ENCODE results near the gene HDAC4. TPM values are rescaled to one million over a fixed set of nuclear protein-coding genes. Genes with fewer than 3 reads are reported as not detected.
"Not testable (repeated sequence)": the region's sequence is repeated elsewhere in the genome, so short reads cannot be mapped to it uniquely, and the experiment has no call there.

HDAC4 gene
- total and polyA plus RNA-seq, 10 of the 15 experiments (the other 5 are each of a cell fraction or from before 2014, with no cell fraction given) = 0.22 to 15.7 (median 4.8) TPM

DNA sequence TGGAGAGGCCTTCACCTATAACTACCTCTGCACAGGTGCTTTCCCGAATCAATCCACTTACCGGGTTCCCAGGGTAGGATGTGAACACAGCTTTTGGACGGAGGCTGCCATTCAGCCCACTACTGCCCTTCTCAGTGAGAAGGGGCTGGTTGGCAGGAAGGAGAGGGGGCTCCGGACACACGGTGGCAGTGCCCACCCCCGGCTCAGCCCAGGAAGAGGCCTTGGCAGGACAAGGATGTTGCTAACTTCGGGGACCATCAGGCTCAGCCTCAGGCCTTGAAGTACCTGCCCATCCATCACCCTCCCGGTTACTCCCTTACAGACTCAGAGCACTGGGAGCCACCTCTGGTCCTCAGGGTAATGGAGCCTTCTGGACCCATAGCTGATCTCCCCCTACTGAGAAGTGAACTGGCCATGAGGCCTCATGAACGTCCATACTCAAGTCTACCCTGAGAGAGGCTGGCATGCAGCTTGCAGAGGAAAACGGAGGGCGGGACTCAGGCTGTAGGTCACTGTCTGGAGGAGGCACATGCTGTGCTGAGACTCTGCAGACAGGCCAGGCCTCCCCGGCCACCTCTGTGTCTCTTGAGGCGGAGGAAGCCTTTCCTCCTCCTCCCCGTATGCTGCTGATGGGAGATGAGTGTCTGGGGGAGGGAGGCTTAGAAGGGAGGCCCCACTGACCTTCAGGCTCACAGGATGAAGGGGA lies 361.9 kb downstream of the HDAC4 start:
- intact Hi-C loops (cut with micrococcal nuclease; ENCODE audit: unreplicated experiment) (loop anchor here (5.0 to 10.0 kb wide), 4 partner anchors 358 to 1106 kb away; partner anchors contain the start of gene OTOS), in situ Hi-C loops (cut with MboI) (loop anchor here (5.0 to 10.0 kb wide), 3 partner anchors 846 to 1106 kb away; partner anchors contain the start of gene OTOS)
- Histone ChIP-seq H3K27me3 (replicated peaks in 1 of 2; ENCODE audit: control insufficient read depth in 2 of 2, insufficient read depth in 2 of 2, low read length in 1 of 2) (no peaks in the 10 kb centered on the region), H3K9ac (ENCODE audit: control insufficient read depth, insufficient read depth, low read length) (no peak overlapping the region), H3K27ac (ENCODE audit: control insufficient read depth, insufficient read depth) (no peak overlapping the region), H3K9me3 (replicated peaks; ENCODE audit: control insufficient read depth, insufficient read depth, low read length) (no peaks in the 10 kb centered on the region), H3K4me3 (no peak overlapping the region), H2AFZ (ENCODE audit: control insufficient read depth, low read depth, low read length) (no peak overlapping the region), H3K79me2 (ENCODE audit: control insufficient read depth, insufficient read depth, low read length) (no peaks in the 10 kb centered on the region), H4K20me1 (ENCODE audit: control insufficient read depth, insufficient read depth) (no peaks in the 10 kb centered on the region), H3K36me3 (ENCODE audit: control insufficient read depth in 2 of 2, insufficient read depth in 2 of 2, low read length in 1 of 2) (no peaks in the 10 kb centered on the region), H3K4me2 (ENCODE audit: control insufficient read depth, insufficient read depth) (no peak overlapping the region), H3K4me1 (ENCODE audit: control insufficient read depth, insufficient read depth, low read length) (no peaks in the 10 kb centered on the region)
- RAD21 ChIA-PET (ENCODE audit: unreplicated experiment) = no interaction called here
- 35% methylated on average over 14 of the region's 14 CpGs for WGBS (ENCODE audit: insufficient coverage, insufficient replicate concordance, low lambda C conversion rate, missing lambda C conversion rate)
- TF ChIP-seq JUND (IDR thresholded peaks at IDR 0.05; ENCODE audit: low read depth, low read length) (no peak), JUNB (IDR thresholded peaks at IDR 0.05) (no peak), TBL1XR1 (IDR thresholded peaks at IDR 0.05; ENCODE audit: low read depth, low read length) (no peak), CHD4 (IDR thresholded peaks at IDR 0.05) (no peak), NBN (IDR thresholded peaks at IDR 0.05) (no peak)
- BruUV-seq (replicated peaks) = no TSS peak
- CTCF ChIA-PET = no interaction called here
- FAIRE-seq (no peak), DNase-seq (ENCODE audit: low read depth, low spot score) (no peak), ATAC-seq (no peak)
- SMC1A ChIA-PET (ENCODE audit: uncharacterized antibody, unreplicated experiment) = no interaction called here
- POLR2A ChIA-PET = no interaction called here

- H3K79me2 ChIP-seq (ENCODE audit: control insufficient read depth, insufficient read depth, low read length); BruUV-seq (replicated peaks); H4K20me1 ChIP-seq (ENCODE audit: control insufficient read depth, insufficient read depth); RAD21 ChIA-PET (ENCODE audit: unreplicated experiment); H3K9ac ChIP-seq (ENCODE audit: control insufficient read depth, insufficient read depth, low read length); H3K27ac ChIP-seq (ENCODE audit: control insufficient read depth, insufficient read depth); H3K36me3 ChIP-seq (ENCODE audit: control insufficient read depth in 2 of 2, insufficient read depth in 2 of 2, low read length in 1 of 2); H3K9me3 ChIP-seq (replicated peaks; ENCODE audit: control insufficient read depth, insufficient read depth, low read length); POLR2A ChIA-PET; FAIRE-seq; ATAC-seq; H2AFZ ChIP-seq (ENCODE audit: control insufficient read depth, low read depth, low read length); SMC1A ChIA-PET (ENCODE audit: uncharacterized antibody, unreplicated experiment); H3K4me1 ChIP-seq (ENCODE audit: control insufficient read depth, insufficient read depth, low read length); H3K27me3 ChIP-seq (replicated peaks in 1 of 2; ENCODE audit: control insufficient read depth in 2 of 2, insufficient read depth in 2 of 2, low read length in 1 of 2); CTCF ChIA-PET; H3K4me3 ChIP-seq; DNase-seq (ENCODE audit: low read depth, low spot score); H3K4me2 ChIP-seq (ENCODE audit: control insufficient read depth, insufficient read depth): not testable (repeated sequence)
- intact Hi-C loops (cut with micrococcal nuclease; ENCODE audit: unreplicated experiment) = loop anchor here (5.0 to 10.0 kb wide), 4 partner anchors 359 to 1107 kb away; partner anchors contain the start of gene OTOS
- 60% methylated on average over 10 of the region's 13 CpGs for WGBS (ENCODE audit: insufficient coverage, insufficient replicate concordance, low lambda C conversion rate, missing lambda C conversion rate)
- in situ Hi-C loops (cut with MboI) = loop anchor here (5.0 to 10.0 kb wide), 3 partner anchors 847 to 1107 kb away; partner anchors contain the start of gene OTOS
These were observed 362.5 kb downstream of the HDAC4 start for GRCh38 chr2:239038284-239038683.

All from GM12878 (cell line).